Stimulated activated CD4-positive, alpha-beta T cell treated with anti-CD3 and anti-CD28 coated beads, TNF-alpha, amount 100 ng/mL, for 1 hour (primary cell): ENCODE results near the gene IRF9.

Experiments
- DNase-seq, 3 donors: peaks; one replicate each; pipeline ENCODE4 v3.0.0-alpha.2; 2020; ENCODE audit warnings: low read depth in 3 of 3, low spot score in 1 of 3

IRF9 gene

GRCh38 chr14:24172261-24172860, 11.3 kb downstream of the IRF9 start:
- no peak for DNase-seq

GRCh38 chr14:24172871-24173281, 11.8 kb downstream of the IRF9 start:
- no peak for DNase-seq

- DNase-seq = no peak
These were observed 15.5 kb downstream of the IRF9 start for GRCh38 chr14:24176599-24176998.

- no peak for DNase-seq
These were observed 16.2 kb downstream of the IRF9 start for GRCh38 chr14:24177041-24177825.

- DNase-seq = no peak
These were observed 16.8 kb downstream of the IRF9 start for GRCh38 chr14:24177891-24178290.

GRCh38 chr14:24178399-24179178, 17.5 kb downstream of the IRF9 start:
- DNase-seq = no peak

GRCh38 chr14:24179294-24179960, 18.4 kb downstream of the IRF9 start:
- DNase-seq = no peak

GRCh38 chr14:24179961-24180796, 19.1 kb downstream of the IRF9 start:
- DNase-seq = no peak

GRCh38 chr14:24181371-24182077, 20.5 kb downstream of the IRF9 start:
- DNase-seq = no peak

- DNase-seq = no peak
These were observed 21.2 kb downstream of the IRF9 start for GRCh38 chr14:24182110-24182882.

GRCh38 chr14:24183014-24183481, 22.0 kb downstream of the IRF9 start:
- no peak for DNase-seq

- DNase-seq = no peak
These were observed 23.3 kb downstream of the IRF9 start for GRCh38 chr14:24184104-24184970.

GRCh38 chr14:24185026-24185425, 24.0 kb downstream of the IRF9 start:
- DNase-seq = no peak

GRCh38 chr14:24185741-24186140, 24.7 kb downstream of the IRF9 start:
- no peak for DNase-seq

- DNase-seq = no peak
These were observed 25.9 kb downstream of the IRF9 start for GRCh38 chr14:24186831-24187538.

GRCh38 chr14:24187539-24187915, 26.5 kb downstream of the IRF9 start:
- no peak for DNase-seq

- peak; percentile 84 to 92 (median 92) for DNase-seq
These were observed 27.4 kb downstream of the IRF9 start, which contains the start of gene IPO4 for GRCh38 chr14:24188251-24189058. IPO4 (minus strand) TSS chr14:24188816; CDS start chr14:24188787, 29 bp downstream.
